NCI-H187 (cell line): ENCODE results near the gene CORO2A.

Experiments
- DNase-seq, 2 experiments: peaks; one replicate each; lab custom pipeline; 2025; lab: John Stamatoyannopoulos, UW

The CORO2A gene

DNA sequence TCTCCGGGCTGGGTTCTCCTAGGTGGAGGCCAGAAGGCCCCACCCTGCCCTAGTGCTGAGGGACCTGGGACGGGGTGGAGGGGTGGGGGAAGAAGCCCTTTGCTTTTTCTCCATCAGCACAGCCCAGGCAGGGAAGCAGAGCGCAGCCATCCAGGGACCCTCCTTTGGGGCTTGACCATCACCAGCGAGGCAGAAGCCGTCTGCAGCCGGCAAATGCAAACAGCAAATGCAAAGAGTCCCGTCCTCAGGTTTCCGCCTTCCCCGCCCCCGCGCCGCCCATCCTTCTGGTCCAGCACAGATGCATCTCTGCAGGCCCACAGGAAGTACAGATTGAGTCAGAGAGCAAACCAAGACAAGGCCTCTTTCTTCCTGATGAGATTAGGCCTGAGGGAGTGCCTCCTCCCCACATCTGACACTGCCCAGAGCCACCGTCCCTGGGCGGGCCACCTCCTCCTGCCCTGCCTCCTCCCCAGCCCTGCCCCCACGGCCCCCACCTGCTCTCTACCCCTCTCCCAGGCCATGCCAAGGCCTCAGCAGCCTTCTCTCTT lies 23.4 kb downstream of the CORO2A start:
- DNase-seq: no peak

DNA sequence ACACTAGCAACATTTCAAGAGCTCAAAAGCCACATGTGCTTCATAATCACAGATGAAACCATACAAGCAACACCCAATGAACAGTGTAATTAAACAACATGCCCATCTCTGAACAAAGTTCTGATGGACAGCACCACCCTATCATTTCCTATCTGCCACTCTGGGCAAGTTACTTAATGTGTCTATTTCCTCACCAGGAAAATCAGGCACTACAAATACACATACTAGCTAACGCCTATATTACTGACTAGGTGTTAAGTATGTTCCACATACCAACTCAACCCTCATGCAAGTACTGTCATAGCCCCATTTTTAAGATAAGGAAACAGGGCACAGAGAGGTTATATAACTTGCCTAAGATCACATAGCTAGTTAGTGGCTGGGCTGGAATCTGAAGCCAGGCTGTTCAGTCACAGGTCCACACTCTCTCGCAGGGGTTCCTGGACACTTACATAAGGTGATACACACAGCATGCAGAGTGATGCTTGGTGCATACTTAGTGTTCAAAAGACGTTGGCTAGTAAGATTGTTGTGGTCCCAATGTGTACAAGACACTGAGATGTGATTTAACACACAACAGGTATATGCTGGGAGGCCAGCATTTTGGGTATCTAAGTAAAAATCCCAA lies 24.2 kb downstream of the CORO2A start:
- no peak for DNase-seq

DNA sequence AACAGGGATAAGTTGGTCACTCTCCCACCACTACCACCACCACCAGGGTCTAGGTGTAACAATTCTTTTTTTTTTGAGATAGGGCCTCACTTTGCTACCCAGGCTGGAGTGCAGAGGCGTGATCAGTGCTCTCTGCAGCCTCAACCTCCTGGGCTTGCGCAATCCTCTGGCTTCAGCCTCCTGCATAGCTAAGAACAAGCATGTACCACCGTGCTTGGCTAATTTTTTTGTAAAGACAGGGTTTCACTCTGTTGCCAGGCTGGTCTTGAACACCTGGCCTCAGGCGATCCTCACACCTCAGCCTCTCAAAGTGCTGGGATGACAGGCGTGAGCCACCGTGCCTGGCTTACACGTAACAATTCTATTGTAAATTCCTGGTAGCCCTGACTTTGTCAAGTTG lies 27.5 kb downstream of the CORO2A start:
- no peak for DNase-seq

GRCh38 chr9:98162613-98163012 lies 29.8 kb downstream of the CORO2A start:
- DNase-seq: no peak

- DNase-seq: no peak
These were observed 30.6 kb downstream of the CORO2A start for GRCh38 chr9:98161851-98162250.

DNA sequence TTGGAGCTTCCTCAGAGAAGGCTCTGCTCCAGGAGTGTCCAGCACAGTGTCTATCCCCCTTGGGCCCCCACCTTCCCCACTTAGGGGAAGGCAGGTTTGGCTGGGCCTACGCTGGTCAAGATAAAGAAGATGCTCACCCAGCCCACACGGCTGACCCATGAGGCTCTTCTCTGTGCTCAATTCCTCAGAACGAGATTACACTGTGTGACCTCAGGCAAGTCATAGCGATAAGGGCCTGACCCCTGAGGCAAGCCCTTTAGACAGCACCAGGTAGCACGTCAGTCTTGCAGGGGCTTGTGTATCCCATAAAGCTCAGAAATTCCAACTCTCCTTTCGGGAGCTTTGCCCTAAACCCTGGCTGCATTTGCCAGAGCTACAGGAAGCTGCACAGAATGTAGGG lies 32.6 kb downstream of the CORO2A start:
- no peak for DNase-seq

DNA sequence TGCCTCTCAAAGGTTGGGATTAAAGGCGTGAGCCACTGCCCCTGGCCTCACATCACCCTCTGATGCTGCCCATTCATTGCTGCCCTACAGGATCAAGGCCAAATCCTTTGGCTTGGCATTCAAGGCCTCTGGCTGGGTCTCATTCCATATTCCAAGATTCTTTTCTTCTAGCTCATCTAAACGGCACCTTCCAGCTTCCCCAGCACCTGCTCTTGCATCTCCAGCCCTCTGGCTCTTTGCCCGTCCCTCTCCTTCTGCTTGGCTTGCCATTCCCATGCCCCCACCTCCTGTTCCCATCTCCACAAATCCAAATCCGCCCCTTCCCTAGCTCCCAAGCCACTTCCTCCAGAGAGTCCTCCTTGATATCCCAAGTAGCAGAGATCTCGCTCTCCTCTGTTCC lies 33.1 kb downstream of the CORO2A start:
- no peak for DNase-seq

DNA sequence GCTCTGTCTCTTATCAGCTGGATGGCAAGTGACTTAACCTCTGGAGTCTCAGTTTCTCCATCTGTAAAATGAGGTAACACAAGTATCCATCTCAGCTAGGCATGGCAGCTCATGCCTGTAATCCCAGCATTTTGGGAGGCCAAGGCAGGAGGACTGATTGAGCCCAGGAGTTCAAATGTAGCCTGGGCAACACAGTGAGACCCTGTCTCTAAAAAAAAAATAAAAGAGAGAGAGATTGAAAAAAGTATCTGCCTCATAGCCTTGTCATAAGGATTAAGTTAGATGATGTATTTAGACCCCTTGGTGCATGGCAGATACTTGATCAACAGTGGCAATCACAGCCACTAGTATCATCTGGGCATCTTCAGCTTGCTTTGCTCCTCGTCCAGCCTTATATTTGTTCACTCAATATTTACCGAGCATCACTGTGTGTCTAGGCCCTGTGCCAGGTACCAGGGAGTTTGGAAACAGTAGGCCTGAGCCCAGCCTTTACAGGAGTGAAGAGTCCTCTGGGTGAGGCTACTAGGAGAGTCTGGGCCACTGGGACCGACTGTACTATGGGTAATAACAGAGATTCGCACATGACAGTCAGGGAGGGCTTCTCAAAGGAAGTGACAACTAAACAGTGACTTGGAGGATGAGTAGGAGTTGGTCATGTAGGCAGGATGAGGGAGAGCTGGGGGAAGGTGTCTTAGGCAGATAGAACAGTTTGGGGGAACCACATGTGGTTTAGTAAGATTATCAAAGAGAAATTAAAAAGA lies 34.2 kb downstream of the CORO2A start:
- DNase-seq: no peak

DNA sequence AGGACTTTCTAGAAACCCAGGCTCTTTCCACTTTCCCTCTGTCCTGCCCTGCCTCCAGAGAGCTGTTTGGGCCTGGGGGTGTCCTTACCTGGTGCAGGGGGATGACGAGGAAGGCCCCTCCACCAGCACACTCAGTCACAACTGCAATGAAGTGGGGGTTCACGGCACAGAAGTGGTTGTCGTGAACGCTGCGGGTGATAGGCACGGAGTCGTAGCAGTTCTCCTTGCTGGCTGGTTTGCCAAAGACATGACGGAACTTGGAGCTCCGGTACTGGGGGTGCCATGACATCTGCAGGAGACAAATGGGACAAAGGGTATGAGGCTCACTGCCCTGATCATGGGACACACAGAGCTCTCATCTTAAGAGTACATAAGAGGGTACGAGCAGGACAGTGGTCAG lies 35.1 kb downstream of the CORO2A start:
- no peak for DNase-seq

- no peak for DNase-seq
These were observed 37.8 kb downstream of the CORO2A start for GRCh38 chr9:98154678-98155077.

- DNase-seq: no peak
These were observed 39.9 kb downstream of the CORO2A start for GRCh38 chr9:98152526-98152925.

DNA sequence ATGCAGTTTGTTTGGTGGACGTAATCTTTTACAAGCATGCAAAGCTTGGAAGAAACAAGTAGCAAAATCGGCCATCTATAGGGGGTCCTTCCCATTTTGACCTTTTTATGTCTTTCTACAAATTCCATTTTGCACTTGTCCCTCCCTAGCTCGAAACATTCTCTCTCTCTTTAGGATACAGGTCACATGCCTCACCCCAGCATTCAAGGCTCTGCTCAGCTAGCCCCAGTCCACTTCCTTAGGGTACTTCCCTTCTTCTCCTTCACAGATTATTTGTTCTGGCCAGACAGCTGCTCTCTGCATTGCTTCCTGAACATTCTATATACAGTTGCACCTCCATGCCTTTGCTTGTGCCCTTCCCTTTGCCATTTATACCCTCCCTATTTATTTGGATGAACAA lies 41.7 kb downstream of the CORO2A start:
- DNase-seq: no peak

GRCh38 chr9:98150164-98150563 lies 42.3 kb downstream of the CORO2A start:
- DNase-seq: no peak

GRCh38 chr9:98149422-98149821 lies 43.0 kb downstream of the CORO2A start:
- no peak for DNase-seq

DNA sequence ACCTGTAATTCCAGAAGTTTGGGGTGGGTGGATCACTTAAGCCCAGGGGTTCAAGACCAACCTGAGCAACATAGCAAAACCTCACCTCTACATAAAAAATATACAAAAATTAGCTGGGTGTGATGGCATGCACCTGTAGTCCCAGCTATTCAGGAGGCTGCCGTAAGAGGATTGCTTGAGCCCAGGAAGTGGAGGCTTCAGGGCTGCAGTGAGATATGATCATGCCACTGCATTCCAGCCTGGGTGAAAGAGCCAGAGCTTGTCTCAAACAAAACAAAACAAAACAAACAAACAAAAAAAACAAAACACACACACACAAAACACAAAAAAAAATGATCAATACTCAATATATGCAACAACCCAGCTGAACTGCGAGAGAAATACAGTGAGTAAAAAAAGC lies 44.0 kb downstream of the CORO2A start:
- DNase-seq: no peak

DNA sequence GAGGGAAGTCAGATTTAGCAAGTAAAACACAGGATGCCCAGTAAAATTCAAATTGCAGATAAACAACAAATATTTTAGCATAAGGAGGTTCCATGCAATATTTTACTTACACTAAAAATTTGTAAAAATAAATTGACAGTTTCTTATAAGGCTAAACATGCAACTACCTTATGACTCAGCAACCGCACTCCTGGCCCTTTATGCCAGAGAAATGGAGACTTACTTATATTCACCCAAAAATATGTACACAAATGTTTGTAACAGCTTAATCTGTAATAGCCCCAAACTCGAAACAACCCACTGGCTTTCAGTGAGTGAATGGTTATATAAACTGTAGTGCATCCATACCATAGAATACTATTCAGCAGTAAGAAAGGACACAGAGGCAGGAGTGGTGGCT lies 44.9 kb downstream of the CORO2A start:
- no peak for DNase-seq

- no peak for DNase-seq
These were observed 46.1 kb downstream of the CORO2A start for GRCh38 chr9:98146101-98146991.

GRCh38 chr9:98144631-98145030 lies 47.8 kb downstream of the CORO2A start:
- no peak for DNase-seq

DNA sequence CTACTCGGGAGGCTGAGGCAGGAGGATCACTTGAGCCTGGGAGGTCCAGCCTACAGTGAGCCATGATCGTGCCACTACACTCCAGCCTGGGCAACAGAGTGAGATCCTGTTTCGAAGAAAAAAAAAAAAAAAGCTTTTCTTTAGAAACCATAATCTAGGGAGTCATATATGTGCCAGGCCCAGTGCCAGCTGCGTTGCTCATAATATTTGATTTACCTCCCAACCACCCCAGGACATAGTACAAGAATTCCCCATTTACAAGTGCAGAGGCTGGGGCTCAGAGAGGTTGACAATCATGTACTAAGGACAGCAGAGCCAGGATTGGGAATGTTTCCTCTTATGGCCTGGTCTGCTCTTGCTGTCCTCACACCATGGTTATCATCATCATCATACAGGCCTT lies 48.4 kb downstream of the CORO2A start:
- no peak for DNase-seq

GRCh38 chr9:98142925-98143481 lies 49.4 kb downstream of the CORO2A start:
- no peak for DNase-seq

- no peak for DNase-seq
These were observed 50.1 kb downstream of the CORO2A start for GRCh38 chr9:98142182-98142907.

DNA sequence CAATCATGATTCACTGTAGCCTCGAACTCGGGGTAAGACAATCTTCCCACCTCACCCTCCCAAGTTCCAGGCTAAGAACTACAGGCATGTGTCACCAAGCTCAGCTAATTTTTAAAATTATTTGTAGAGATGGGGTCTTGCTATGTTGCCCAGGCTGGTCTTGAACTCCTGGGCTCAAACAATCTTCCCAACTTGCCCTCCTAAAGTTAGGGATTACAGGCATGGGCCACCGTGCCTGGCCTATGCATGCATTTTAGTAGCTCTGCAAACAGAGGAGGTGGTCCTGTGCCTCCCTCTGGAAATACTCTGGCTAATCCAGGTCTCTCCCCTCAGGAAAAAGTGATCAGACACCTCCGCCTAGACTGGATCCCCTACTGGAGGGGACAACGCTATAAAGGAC lies 51.9 kb downstream of the CORO2A start:
- DNase-seq: no peak
